H7 (cell line): ENCODE results near the gene KDM4C. TPM values are rescaled to one million over a fixed set of nuclear protein-coding genes. Genes with fewer than 3 reads are reported as not detected.

Experiments used
- DNase-seq: peaks from one replicate; pipeline ENCODE4 v3.0.0; 2012
- H3K27me3 ChIP-seq: 2 replicates; pipeline ENCODE4 v1.6.0; 2011; ENCODE audit warnings: mild to moderate bottlenecking, low read length; ENCODE audit not compliant: control insufficient read depth, insufficient read depth
- H3K36me3 ChIP-seq: replicated peaks from 2 replicates; pipeline ENCODE4 v1.5.1; 2011; ENCODE audit warnings: low read length; ENCODE audit not compliant: control insufficient read depth, insufficient read depth
- H3K4me3 ChIP-seq: 2 replicates; pipeline ENCODE4 v1.5.1; 2011; ENCODE audit warnings: low read depth, mild to moderate bottlenecking, control low read depth, low read length, moderate library complexity; ENCODE audit not compliant: insufficient read depth
- total RNA-seq: library from RNA; depleted of rRNA; stranded (reverse); fragments of >200 nt; shearing (Covaris generic); gene quantifications from 2 replicates; pipeline ENCODE4 v1.2.3, GENCODE V29; 2014

The KDM4C gene
- total RNA-seq, 1 experiment from 2014 or later, result 20.9 TPM

GRCh38 chr9:6975198-6975597, 217.4 kb downstream of the KDM4C start:
- Histone ChIP-seq H3K27me3 (no peaks in the 10 kb centered on the region), H3K4me3 (no peak overlapping the region), H3K36me3 (no peaks in the 10 kb centered on the region)
- DNase-seq, result no peak

GRCh38 chr9:6977761-6978160, 220.0 kb downstream of the KDM4C start:
- H3K36me3 ChIP-seq, result no peaks in the 10 kb centered on the region; the same call in 1 of the 2 replicates

GRCh38 chr9:6978591-6978990, 220.8 kb downstream of the KDM4C start:
- DNase-seq, result no peak
- no peak overlapping the region for H3K4me3 ChIP-seq
- no peaks in the 10 kb centered on the region; the same call in 1 of the 2 replicates for H3K36me3 ChIP-seq
- no peaks in the 10 kb centered on the region for H3K27me3 ChIP-seq

More at GRCh38 chr9:6977761-6978160, 220.0 kb downstream of the KDM4C start:
- DNase-seq, result no peak
- no peak overlapping the region for H3K4me3 ChIP-seq
- no peaks in the 10 kb centered on the region for H3K27me3 ChIP-seq

GRCh38 chr9:6984941-6985578, 227.3 kb downstream of the KDM4C start:
- Histone ChIP-seq H3K4me3 (no peak overlapping the region), H3K36me3 (peaks cover 3% of the 10 kb centered on the region), H3K27me3 (no peaks in the 10 kb centered on the region)
- DNase-seq, result peak; percentile 42

GRCh38 chr9:6986141-6986815, 228.5 kb downstream of the KDM4C start:
- Histone ChIP-seq H3K36me3 (peaks cover 3% of the 10 kb centered on the region), H3K27me3 (no peaks in the 10 kb centered on the region), H3K4me3 (no peak overlapping the region)
- no peak for DNase-seq

GRCh38 chr9:6987381-6987780, 229.6 kb downstream of the KDM4C start:
- no peaks in the 10 kb centered on the region for H3K27me3 ChIP-seq
- peaks cover 3% of the 10 kb centered on the region for H3K36me3 ChIP-seq

GRCh38 chr9:6991418-6991817, 233.6 kb downstream of the KDM4C start:
- no peak overlapping the region for H3K4me3 ChIP-seq
- H3K36me3 ChIP-seq, result peaks cover 2% of the 10 kb centered on the region; the same call in 1 of the 2 replicates
- no peaks in the 10 kb centered on the region for H3K27me3 ChIP-seq
- no peak for DNase-seq

More at GRCh38 chr9:6987381-6987780, 229.6 kb downstream of the KDM4C start:
- no peak overlapping the region for H3K4me3 ChIP-seq
- DNase-seq, result no peak

- Histone ChIP-seq H3K4me3 (no peak overlapping the region), H3K27me3 (no peaks in the 10 kb centered on the region), H3K36me3 (no peaks in the 10 kb centered on the region)
- no peak for DNase-seq
These were observed 238.5 kb downstream of the KDM4C start for GRCh38 chr9:6996061-6996854.

- no peaks in the 10 kb centered on the region for H3K36me3 ChIP-seq
- DNase-seq, result no peak
These were observed 239.6 kb downstream of the KDM4C start for GRCh38 chr9:6997330-6997729.

GRCh38 chr9:6999794-7000193, 242.0 kb downstream of the KDM4C start:
- Histone ChIP-seq H3K4me3 (no peak overlapping the region), H3K36me3 (no peaks in the 10 kb centered on the region)
- DNase-seq, result no peak

More at GRCh38 chr9:6997330-6997729, 239.6 kb downstream of the KDM4C start:
- H3K27me3 ChIP-seq, result no peaks in the 10 kb centered on the region
- H3K4me3 ChIP-seq, result no peak overlapping the region

GRCh38 chr9:7001571-7001970, 243.8 kb downstream of the KDM4C start:
- H3K36me3 ChIP-seq, result no peaks in the 10 kb centered on the region
- H3K27me3 ChIP-seq, result no peaks in the 10 kb centered on the region
- no peak for DNase-seq
- no peak overlapping the region for H3K4me3 ChIP-seq

More at GRCh38 chr9:6999794-7000193, 242.0 kb downstream of the KDM4C start:
- no peaks in the 10 kb centered on the region for H3K27me3 ChIP-seq

GRCh38 chr9:7003861-7004260, 246.1 kb downstream of the KDM4C start:
- Histone ChIP-seq H3K27me3 (no peaks in the 10 kb centered on the region), H3K4me3 (no peak overlapping the region), H3K36me3 (no peaks in the 10 kb centered on the region; the same call in 1 of the 2 replicates)
- no peak for DNase-seq

GRCh38 chr9:7006417-7006816, 248.6 kb downstream of the KDM4C start:
- no peak for DNase-seq
- Histone ChIP-seq H3K4me3 (no peak overlapping the region), H3K36me3 (no peaks in the 10 kb centered on the region; the same call in 1 of the 2 replicates), H3K27me3 (no peaks in the 10 kb centered on the region)

GRCh38 chr9:7008411-7008810, 250.6 kb downstream of the KDM4C start:
- H3K4me3 ChIP-seq, result no peak overlapping the region
- DNase-seq, result no peak
- H3K36me3 ChIP-seq, result no peaks in the 10 kb centered on the region; the same call in none of the 2 replicates
- H3K27me3 ChIP-seq, result no peaks in the 10 kb centered on the region
